SU-DHL-6 (cell line): ENCODE data around the gene ABR.

Experiments
- EZH2phosphoT487 ChIP-seq: fragments of 200-600 bp; sonication (generic), shearing (Covaris generic); conservative IDR thresholded peaks from 2 replicates; pipeline ENCODE4 v1.6.1; 2018; ENCODE audit warnings: mild to moderate bottlenecking, antibody characterized with exemption, low read length, moderate library complexity, mixed read lengths
- TF ChIP-seq, protein P1 (sequence below): fragments of 200-600 bp; sonication (generic); IDR thresholded peaks from one replicate; pipeline ENCODE4 v1.5.1; 2017; ENCODE audit warnings: antibody characterized with exemption, mild to moderate bottlenecking, low read length, moderate library complexity; ENCODE audit not compliant: insufficient read depth, poor library complexity, severe bottlenecking

DNA sequence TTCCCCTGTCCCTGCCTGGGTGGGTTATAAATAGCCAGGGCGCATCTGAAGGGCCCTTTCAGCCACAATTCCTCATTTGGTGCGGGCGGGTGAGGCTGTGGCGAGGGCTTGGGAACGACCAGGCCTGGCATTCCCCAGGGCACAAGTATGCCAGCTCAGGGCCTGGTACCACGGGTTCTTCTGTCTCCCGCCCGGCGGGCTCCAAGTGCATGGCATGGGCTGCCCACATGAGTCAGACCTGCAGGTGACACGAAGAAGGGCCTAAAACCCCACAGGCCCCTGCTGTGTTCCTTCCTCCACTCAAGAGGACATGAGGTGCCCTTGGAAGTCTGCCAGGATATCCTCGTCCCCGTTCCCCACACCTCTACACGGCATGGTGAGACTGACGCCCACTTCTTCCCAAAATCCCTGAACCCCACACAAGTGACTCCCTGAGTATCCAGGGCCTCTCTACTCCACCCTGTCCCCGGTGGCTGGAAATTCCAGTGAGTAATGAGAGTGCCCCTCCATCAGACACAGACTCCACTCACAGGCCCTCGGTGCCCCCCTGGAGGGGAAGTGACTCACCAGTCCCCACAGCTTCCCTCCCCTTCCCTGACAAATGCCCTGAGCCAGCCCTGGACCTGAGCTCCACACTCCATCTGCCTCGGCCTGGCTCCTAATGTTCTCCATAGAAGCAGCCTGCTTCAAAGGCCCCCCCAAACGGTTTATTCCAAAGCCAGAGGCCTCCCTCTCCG, 68.8 kb downstream of the ABR start:
- TF ChIP-seq, protein P1, sequence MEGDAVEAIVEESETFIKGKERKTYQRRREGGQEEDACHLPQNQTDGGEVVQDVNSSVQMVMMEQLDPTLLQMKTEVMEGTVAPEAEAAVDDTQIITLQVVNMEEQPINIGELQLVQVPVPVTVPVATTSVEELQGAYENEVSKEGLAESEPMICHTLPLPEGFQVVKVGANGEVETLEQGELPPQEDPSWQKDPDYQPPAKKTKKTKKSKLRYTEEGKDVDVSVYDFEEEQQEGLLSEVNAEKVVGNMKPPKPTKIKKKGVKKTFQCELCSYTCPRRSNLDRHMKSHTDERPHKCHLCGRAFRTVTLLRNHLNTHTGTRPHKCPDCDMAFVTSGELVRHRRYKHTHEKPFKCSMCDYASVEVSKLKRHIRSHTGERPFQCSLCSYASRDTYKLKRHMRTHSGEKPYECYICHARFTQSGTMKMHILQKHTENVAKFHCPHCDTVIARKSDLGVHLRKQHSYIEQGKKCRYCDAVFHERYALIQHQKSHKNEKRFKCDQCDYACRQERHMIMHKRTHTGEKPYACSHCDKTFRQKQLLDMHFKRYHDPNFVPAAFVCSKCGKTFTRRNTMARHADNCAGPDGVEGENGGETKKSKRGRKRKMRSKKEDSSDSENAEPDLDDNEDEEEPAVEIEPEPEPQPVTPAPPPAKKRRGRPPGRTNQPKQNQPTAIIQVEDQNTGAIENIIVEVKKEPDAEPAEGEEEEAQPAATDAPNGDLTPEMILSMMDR = no peak
- no peak for TF ChIP-seq EZH2phosphoT487
